ENCODE measurements around the gene OXGR1.

DNA sequence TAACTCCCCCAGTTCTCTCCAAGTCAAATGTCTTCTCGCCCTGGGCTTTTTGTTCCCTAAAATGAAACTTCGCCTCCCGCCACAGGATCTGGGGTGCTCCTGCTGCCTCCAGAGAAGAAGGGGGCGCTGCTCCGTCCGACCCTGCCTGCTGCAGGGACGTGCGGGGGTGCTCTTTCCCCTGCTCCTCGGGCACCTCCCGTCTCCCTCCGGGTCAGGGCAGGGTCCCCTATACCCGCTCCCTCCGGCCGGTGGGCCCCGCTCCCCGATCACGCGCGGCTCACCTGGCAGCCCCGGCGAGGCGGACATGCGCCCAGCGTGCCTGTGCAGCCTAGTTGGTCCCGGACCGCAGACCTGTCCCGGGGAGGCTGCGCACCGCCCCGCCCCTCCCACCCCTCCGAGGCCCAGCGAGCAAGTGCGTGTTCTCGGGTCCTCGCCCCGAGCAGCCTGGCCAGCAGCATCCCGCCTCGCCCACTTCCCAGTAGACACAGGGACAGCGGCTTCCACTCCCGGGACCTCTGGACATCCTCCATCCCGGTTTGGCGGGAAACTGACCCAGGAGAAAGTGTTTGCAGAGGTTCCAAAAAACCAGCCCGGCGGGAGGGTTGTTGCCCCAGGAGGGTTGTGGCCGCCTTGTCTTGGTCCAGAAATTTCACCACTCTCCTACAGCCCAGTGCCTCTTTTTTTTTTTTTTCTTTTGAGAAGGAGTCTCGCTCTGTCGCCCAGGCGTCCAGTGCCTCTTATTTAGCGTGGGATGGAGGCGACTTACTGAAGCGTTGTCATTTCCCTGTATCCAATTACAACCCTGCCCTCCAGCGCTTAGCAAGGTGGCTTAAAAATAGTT is at the start of gene OXGR1:
- TF ChIP-seq POLR2AphosphoS5 (IDR thresholded peaks at IDR 0.05) (no peak), CTCF (IDR thresholded peaks at IDR 0.05) (no peak), EP300 (IDR thresholded peaks at IDR 0.05) (no peak), POLR2A (IDR thresholded peaks at IDR 0.05) (no peak)

All from suprapubic skin (tissue), 4 donors.